HG03432 (cell line): ENCODE data around the gene SLC5A2.
"Not testable (repeated sequence)": the region's sequence is repeated elsewhere in the genome, so short reads cannot be mapped to it uniquely, and the experiment has no call there.

Experiments
- ATAC-seq: cut with Tn5 transposase; IDR thresholded peaks from one replicate; pipeline ENCODE4 v1.9.1; 2021; ENCODE audit warnings: mild to moderate bottlenecking, moderate library complexity; ENCODE audit not compliant: unreplicated experiment

SLC5A2 gene

DNA sequence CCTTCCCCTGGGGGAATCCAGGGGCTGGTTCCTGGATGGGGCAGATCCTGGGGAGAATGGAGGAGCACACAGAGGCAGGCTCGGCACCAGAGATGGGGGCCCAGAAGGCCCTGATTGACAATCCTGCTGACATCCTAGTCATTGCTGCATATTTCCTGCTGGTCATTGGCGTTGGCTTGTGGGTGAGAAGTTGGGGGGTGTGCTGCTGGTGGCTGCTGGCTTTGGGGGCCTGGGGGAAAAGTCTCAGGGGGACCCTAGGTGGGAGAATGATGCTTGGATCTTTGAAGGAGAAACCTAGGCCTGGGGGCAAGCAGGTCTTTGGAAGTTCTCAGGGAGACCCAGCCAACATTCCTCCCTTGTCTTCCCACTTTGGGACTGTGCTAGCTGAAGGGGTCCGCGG is at the start of gene SLC5A2:
Gene SLC5A2 (plus strand): TSS at position 43 of the 400 bp plus-strand sequence. CDS start 14 bp downstream, at position 57.
- ATAC-seq, result no peak

DNA sequence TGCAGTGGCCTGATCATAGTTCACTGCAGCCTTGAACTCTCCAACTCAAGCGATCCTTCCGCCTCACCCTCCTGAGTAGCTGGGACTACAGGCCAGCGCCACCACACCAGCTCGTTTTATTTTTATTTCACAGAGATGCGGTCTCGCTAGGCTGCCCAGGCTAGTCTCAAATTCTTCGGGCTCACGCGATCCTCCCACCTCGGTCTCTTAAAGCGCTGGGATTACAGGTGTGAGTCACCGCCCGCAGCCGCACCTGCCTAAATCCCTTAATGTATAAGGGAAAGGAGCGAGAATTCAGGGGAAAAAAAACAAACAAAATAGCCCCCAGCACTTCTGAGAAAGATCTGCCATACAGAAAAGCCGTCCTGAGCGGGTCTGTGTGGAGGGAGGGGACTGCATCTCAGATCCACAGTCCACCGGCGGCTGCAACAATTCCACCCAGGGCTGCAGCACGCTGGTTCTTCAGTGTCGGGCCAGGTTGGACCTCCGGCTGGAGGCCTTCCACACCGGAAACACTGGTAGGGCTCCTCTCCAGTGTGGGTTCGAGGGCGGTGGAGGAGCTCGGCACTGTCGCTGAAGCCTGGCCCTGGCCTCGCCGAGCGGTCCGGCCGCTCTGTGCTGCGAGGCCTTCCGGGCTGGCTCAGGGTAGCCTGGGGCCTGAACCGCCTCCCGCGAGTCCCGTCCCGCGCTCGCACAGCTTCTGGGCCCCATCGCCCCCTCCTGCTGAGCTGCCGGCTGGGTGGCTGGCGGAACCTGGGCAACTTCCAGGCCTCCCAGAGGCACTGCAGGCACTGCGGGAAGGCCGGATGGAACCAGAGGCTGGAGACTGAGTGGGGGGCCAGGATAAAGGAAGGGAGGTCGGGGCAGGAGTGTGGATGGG is 47.3 kb upstream of the SLC5A2 start:
- ATAC-seq, result no peak

DNA sequence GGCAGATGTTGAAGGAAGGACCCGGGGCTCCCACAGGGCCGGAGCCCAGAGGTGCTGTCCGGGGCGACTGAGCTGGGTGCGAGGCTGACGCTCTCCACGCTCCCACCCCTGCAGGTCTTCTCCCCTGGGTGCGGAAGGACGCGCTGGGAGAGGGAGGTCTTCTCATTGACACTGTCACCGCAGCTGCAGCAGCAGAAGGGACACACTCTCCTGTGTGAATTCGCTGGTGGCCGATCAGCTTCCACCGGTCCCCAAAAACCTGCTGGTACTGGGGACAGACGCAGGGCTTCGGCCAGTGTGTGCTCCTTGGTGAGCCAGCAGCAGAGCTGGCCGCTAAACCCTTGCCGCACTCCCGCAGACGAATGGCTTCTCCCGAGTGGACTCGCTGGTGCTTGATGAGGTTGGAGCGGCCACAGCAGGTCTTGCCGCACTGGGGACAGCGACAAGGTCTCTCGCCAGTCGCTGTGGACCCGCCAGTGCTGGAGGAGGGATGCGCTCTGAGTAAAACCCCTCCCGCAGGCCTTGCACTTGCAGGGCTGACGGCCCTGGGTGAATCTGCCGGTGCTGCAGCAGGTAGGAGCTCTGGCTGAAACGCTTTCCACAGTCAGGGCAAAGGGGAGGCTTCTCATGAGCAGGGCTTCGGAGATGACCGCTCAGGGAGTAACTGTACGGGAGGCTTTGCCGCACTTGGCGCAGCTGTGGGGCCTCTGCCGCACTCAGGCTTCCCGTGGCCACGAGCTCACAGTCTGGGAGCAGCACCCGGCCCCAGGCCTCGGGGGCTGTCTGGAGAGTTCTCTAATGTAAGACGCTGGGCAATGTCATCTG is 46.5 kb upstream of the SLC5A2 start:
- ATAC-seq, result no peak

DNA sequence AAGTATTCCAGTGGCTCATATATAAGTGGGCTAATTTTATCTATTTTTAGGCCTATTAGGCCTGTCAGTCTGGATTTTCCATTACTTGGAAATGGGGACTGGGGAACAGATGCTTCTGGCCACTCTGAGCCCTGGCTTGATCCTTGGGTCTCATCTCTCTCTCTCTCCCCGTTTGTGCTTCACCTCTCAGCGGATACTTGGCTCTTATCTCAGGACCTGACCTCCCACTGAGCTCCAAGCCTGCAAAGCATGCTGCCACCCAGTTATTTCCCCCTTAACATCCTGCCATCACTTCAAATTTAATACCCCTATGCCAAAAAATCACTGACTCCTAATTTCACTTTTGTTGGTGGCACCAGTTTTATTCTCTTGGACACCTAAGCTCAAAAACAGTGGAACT is 44.5 kb upstream of the SLC5A2 start:
- no peak for ATAC-seq

DNA sequence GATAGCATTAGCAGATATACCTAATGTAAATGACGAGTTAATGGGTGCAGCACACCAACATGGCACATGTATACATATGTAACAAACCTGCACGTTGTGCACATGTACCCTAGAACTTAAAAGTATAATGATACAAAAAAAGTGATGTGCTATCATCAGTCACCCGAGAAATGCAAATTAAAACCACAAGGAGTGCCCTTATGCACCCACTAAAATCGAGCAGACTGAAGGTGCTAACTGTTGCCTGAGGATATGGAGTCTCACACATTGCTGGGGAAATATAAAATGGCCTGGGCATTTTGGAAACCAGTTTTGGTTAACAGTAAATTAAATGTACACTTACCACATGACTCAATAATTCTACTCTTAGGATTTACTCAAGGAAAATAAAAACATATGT is 43.9 kb upstream of the SLC5A2 start:
- ATAC-seq, result not testable (repeated sequence)

DNA sequence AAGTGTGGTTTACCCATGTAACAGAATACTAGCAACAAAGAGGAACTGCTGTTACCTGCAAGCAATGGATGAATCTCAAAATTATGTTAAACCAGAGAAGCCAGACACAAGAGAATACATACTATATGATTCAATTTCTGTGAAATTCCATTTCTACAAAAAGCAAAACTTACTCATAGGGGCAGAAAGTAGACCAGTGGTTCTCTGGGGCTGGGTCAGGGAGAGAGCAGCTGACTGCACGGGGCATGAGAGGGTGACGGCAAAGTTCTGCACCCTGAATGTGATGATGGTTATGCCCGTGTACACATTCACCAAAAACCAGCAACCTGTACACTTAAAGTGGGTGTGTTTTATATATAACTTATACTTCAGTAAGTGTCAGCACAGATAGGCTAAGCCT is 43.4 kb upstream of the SLC5A2 start:
- no peak for ATAC-seq

DNA sequence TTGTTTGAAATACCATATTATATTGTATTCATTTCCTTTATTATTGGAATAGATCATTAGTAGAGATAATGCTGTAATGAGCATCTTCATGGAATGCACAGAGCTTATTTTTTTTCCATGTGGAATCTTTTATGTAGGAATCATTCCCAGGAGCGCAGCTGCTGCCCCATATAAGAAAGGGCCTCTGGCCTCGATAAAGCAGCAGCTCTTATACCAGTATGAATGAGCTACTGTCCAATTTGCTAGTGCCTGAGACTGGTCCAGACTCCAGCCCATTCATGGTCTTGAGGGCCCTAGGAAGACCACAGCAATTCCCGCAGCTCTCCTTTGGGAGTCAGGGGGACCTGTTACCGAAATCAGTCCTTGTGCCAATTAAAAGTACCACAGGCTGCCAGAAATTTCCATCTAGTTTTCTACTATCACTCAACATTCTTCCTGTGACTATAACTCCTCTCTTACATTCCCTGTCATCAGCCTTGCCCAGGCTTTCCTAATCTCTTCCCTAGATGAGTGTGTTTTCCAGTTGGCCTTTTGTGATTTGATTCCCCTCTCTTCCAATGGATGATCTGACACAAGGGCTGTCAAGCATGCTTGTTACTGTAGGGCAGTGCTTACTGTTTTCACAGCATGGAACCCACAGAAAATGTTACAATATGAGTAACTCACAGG is 42.3 kb upstream of the SLC5A2 start:
- ATAC-seq, result no peak

DNA sequence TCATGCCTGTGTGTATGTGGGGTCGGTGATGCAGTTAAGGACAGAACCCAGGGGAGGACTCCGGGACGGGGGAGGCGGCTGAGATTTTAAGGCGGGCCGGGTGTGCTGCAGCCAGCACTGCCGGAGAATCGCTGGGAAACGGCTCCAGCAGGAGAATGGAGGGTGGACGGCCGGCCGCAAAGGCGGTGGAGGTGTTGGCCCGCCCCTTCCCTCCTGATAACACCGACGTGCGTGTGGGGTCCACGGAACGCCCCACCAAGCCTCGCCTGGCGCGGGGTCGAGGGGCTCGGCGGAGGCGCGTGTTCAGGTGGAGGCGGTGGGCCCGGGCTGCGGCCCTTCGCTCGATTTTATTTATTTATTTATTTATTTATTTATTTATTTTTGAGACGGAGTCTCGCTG is 41.0 kb upstream of the SLC5A2 start:
- no peak for ATAC-seq

DNA sequence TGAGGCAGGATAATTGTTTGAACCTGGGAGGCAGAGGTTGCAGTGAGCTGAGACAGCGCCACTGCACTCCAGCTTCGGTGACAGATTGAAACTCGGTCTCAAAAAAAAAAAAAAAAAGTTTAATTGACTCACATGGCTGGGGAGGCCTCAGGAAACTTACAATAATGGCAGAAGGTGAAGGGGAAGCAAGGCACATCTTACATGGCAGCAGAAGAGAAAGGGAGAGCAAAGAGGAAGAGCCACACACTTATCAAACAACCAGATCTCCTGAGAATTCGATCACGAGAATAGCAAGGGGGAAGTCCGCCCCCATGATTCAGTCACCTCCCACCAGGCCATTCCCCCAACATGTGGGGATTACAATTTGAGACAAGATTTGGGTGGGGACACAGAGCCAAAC is 37.0 kb upstream of the SLC5A2 start:
- ATAC-seq, result not testable (repeated sequence)

DNA sequence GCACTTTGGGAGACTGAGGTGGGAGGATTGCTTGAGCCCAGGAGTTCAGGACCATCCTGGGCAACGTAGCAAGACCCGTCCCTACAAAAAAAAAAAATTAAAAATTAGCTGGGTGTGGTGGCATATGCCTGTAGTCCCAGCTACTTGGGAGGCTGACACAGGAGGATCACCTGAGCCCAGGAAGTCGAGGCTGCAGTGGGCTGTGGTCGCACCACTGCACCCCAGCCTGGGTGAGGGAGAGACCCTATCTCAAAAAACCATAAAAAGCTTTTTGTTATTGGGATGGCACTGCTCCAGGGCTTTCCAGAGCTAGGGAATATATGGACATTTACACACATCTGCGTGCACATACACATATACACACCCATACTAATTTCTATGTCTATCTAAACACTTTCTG is 31.7 kb upstream of the SLC5A2 start:
- ATAC-seq, result no peak

DNA sequence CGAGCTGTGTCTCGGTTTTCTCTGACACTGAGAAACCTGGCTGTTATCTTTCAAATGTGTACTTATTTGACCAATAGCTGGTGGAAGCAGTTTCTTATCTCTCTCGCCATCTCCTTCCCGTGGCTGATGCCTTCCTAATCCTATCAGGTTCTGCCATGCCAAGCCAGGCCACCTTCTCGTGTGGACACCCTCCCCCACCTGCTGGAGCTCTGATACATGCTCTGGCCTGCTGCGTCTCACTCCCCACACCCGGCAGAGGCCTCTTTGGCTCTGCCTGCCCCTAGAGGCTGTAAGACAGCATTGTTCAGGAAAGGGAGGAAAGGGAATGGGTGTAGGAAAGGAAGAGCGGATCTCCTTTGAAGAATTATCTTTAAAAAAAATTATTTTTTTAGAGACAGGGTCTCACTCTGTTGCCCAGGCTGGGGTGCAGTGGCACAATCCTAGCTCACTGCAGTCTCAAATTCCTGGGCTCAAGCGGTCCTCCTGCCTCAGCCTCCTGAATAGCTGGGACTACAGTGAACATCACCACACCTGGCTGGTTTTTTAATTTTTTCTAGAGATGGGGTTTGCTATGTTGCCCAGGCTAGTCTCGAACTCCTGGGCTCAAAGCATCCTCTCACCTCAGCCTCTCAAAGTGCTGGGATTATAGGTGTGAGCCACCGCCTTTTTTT is 31.1 kb upstream of the SLC5A2 start:
- no peak for ATAC-seq

DNA sequence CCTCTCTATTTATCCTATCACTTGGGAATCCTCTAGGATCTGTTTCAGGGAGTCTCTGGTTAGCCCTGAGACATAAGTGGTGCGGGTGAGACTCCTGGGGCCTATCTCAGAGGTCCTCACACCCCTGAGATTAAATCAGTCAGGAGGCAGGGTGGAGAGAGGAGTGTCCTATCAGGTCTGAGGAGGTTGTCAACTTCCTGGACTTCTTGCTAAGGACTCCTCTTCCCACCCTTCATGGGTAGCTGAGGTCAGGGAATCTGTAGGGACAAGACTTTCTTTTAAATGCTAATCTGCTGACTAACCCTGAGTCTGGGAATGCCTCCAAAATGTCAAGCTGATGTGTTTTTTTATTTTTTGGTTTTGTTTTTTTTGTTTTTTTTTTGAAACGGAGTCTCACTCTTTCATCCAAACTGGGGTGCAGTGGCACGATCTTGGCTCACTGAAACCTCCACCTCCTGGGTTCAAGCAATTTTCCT is 30.3 kb upstream of the SLC5A2 start:
- no peak for ATAC-seq

DNA sequence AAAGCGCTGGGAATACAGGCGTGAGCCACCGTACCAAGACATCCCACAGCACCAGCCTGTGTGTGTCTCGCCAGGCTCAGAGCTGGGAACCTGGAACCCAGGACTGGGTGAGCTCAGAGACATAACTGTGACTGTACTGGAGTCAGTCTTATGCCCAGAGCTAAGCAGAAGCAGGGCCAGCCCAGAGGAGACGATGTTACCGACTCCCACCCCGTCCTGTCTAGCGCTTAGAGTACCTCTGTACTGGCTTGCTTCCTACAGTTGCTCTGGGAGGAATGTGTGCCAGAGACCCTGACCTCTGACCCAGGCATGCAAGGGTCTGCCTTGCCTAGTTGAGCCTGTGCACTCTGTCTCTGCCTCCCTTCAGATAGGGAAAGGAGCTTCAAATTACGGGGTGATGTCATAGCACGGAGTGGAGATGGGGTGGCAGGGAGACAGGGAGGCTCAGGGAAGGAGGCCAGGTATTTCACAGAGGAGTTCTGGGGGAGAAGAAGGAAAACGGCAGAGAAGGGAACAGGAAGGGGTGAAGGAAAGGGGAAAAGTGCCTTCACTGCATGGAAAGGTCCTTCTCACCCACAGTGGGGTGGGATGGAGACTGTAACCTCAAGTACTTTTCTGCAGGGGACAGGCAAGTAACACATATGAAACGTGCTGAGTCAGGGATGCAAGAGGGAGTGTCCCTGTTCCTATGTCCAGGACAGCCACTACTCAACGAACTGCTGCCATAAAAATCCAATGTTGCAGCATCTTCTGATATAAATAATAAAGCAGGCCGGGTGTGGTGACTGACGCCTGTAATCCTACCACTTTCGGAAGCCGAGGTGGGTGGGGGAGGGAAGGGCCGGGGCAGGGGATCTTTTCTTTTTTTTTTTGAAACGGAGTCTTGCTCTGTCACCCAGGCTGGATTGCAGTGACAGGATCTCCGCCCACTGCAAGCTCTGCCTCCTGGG is 29.4 kb upstream of the SLC5A2 start:
- ATAC-seq, result no peak

DNA sequence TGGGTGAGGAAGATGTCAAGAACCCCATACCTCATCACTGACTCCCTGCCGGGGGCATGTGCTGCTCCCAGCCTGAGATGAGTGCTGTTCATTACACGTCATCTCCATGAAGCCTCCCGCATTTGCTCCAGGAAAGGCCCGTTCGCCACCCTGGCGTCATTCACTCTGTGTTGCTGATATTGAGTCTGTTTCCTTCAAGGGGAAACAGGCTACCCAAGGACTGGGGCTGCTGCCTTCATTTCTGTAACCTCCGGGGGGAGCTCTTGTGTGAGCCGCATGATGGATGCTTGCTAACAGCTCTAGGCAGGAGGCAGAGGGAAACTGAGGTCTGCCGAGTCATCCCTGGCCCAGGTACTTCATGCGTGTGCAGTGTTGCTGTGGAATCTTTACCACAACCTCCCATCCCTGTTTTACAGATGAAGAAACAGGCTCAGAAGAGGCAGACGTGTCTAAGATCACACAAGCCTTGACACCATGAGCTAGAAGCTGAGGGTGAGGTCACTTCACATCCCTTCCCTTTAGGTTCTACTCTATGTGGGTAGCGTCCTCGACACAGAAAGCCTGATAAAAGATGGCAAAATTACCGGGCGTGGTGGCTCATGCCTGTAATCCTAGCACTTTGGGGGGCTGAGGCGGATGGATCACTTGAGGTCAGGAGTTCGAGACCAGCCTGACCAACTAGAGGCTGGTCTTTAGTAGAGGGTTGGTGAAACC is 27.2 kb upstream of the SLC5A2 start:
- no peak for ATAC-seq

DNA sequence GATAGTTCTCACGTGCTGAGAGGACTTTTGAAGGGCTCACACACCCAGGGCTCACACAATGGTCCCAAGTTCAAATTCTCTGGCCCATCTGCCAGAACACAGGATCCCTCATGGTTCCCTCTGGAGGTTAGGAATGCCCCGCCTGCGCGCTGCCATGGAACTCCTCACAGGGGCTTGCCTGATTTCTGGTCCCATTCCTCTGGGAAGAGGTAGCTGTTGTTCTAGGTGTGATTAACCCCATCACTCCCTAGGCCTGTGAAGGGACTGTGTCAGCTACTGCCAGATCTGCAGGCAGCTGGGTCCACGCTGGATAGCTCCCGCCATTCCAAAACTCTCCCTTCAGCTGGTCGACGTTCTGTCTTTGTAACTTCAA is 25.9 kb upstream of the SLC5A2 start:
- ATAC-seq, result no peak

DNA sequence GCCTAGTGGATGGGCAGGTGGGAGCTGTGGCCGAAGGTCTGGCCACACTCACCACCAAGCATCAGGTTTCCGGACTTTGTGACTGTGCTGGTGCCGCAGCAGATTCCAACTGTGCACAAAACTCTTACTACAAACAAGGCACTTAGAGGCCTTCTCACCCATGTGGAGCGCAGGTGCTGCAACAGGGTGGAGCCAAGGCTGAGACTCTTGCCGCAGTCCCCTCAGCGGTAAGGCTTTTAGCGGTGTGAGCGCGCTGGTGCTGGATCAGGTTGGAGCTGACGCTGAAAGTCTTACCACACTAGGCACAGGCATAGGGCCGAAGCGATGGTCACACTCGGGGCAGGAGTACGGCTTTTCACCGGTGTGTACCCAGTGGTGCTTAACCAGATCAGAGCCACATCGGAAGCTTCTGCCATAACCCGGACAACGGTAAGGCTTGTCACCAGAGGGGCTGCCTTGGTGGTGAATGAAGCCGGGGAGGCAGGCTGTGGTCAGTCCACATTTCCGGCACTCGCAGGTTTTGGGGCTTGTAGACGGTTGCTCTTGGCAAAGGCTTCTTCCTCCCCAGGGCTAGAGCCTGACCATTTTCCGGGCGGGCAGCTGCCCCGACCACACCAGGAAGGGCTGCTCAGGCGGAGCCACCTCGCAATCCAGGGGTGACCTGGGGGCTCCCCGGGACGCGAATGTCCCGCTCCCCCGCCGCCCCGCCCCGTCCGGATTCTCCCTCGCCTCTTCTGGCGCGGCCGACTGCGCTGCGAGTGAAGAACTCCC is 24.7 kb upstream of the SLC5A2 start:
- peak; percentile 8 for ATAC-seq

DNA sequence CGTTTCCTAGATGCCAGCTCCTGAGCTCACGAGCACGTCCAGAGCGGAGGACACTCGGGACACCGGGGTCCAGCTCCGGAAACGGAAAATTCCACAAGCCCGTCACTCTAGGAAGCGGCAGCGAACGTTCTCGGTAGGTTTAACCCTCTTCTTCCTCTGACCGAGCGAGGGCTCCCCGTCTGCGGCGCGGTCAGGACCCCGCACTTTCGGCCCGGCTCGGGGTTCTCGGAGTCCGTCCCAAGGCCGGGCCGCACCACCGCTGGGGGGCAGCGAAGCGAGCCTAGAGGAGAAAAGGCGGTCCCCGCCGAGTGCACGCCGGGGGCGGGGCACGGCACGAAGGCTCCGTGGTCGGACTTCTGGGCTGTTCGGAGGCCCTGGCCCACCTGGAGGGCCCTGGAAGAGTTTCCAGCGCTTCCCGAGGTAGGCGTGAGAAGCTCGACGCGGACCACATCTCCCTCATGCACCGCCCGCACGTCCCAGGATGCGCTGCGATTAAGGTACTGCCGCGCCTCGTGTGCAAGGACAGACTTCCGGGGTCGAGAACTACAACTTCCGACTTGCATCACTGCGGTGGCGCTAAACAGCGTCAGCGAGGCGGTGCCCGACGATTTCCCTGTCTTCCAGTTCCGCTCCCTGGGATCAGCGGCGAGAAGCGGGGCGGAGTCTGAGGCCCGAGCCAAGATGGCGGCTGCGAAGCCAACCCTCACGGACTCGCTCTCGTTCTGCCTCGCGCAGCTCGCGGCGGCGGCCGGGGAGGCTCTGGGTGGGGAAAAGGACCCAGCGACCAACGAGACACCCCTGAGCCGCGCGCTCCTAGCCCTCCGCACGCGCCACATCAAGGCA is 23.9 kb upstream of the SLC5A2 start, which contains the start of gene ARMC5:
Gene ARMC5 (plus strand): TSS at position 658 of the 843 bp plus-strand sequence. CDS start 24 bp downstream, at position 682.
- ATAC-seq, result peak; percentile 81
